Transverse colon (tissue), 4 donors: ENCODE results near the gene MIS18A. TPM values are rescaled to one million over a fixed set of nuclear protein-coding genes. Genes with fewer than 3 reads are reported as not detected.

Experiments used
- DNase-seq: peaks from one replicate; pipeline ENCODE4 v3.0.0-alpha.2; 2019
- H3K27ac ChIP-seq, 4 donors: fragments of 200-600 bp; sonication (generic); 2 replicates each; pipeline ENCODE4 v1.5.1; 2016 to 2018; ENCODE audit warnings: inconsistent platforms in 4 of 4
- H3K27me3 ChIP-seq: fragments of 200-600 bp; sonication (generic); 2 replicates; pipeline ENCODE4 v1.5.1; 2017; ENCODE audit warnings: inconsistent platforms
- H3K36me3 ChIP-seq, 4 donors: fragments of 200-600 bp; sonication (generic); 2 replicates each; pipeline ENCODE4 v1.5.1; 2017 to 2019; ENCODE audit warnings: inconsistent platforms in 4 of 4
- H3K4me1 ChIP-seq, 4 donors: fragments of 200-600 bp; sonication (generic); 2 replicates each; pipeline ENCODE4 v1.5.1; 2017 to 2020; ENCODE audit warnings: inconsistent platforms in 4 of 4
- H3K4me3 ChIP-seq, 4 donors: fragments of 200-600 bp; sonication (generic); 1 replicate in 1 of 4; 2 replicates in 3 of 4; pipeline versions ENCODE4 v1.5.1 to v1.6.1; 2017 to 2019; ENCODE audit warnings: inconsistent platforms in 4 of 4
- H3K9me3 ChIP-seq, 2 donors: fragments of 200-600 bp; sonication (generic); 2 replicates each; pipeline ENCODE4 v1.5.1; 2017 to 2019; ENCODE audit warnings: inconsistent platforms in 2 of 2
- CTCF ChIP-seq, 5 experiments: fragments of 200-600 bp in 3 of 5; fragments of 450-650 bp in 2 of 5; sonication (generic) in 3 of 5; IDR thresholded peaks; 1 replicate in 2 of 5; 2 replicates in 3 of 5; pipeline ENCODE4 v1.5.1; 2016 to 2017; ENCODE audit warnings: antibody characterized with exemption in 5 of 5, inconsistent platforms in 3 of 5, mild to moderate bottlenecking in 2 of 5, moderate library complexity in 1 of 5
- EP300 ChIP-seq: sonication (generic); formaldehyde crosslinking; IDR thresholded peaks from one replicate; pipeline ENCODE4 v1.6.1; 2017; ENCODE audit warnings: antibody characterized with exemption, low read depth
- POLR2A ChIP-seq: fragments of 450-650 bp; IDR thresholded peaks from one replicate; pipeline ENCODE4 v1.6.1; 2016; ENCODE audit warnings: antibody characterized with exemption, mild to moderate bottlenecking, moderate library complexity
- POLR2AphosphoS5 ChIP-seq, 3 donors: sonication (generic); formaldehyde crosslinking; IDR thresholded peaks; one replicate each; pipeline ENCODE4 v1.6.1; 2016; ENCODE audit warnings: antibody characterized with exemption in 3 of 3
- WGBS, 2 donors: methylation state at CpG; one replicate each; pipeline ENCODE4 v1.1.5; 2018; ENCODE audit warnings: low coverage in 1 of 2; 5-methylcytosine and 5-hydroxymethylcytosine counted together
- in situ Hi-C, 4 donors: fragments of 200-750 bp; cut with MboI; loops; one replicate each; pipeline versions ENCODE4 v1.15.0 to v1.15.1; 2017; ENCODE audit warnings: low sequenced_read_pairs in 3 of 4, low pct_ligation_motif_present in 1 of 4, low pct_unique_long_range_greater_than_20kb in 1 of 4
- intact Hi-C: fragments of 100-400 bp; cut with DNase I; formaldehyde crosslinking; loops from one replicate; pipeline ENCODE4 v1.15.1; 2023; ENCODE audit warnings: low total_unique reads
- total RNA-seq, 4 donors: library from RNA; depleted of rRNA; stranded (reverse); fragments of >200 nt; gene quantifications; one replicate each; pipeline ENCODE4 v1.1.0, GENCODE V29; 2016

Gene MIS18A
- total RNA-seq, 4 donors from 2014 or later: 3.7 to 4.8 (median 4.1) TPM; not detected in 1

DNA sequence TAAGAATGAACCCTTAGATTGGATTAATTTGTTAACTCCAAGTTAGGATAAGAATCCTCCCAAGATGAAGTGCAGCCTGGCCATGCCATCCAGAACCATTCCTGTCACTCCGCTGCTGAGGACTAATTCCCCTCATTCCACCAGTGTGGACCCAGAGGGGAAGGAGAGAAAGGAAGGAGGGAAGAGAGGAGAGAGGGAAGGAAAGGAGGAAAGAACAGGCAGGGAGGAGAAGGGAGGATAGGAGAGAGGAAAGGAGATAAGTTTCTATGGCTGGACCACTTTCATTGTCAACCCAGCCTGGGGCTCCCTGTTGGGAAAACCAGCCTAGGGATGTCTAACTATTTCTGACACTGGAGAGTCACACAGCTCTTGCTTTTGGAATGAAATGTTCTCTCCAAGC, 24.5 kb upstream of the MIS18A start:
- no peaks in the 10 kb centered on the region for H3K36me3 ChIP-seq
- TF ChIP-seq POLR2A (no peak), POLR2AphosphoS5 (IDR thresholded peaks at IDR 0.05) (no peak), EP300 (no peak), CTCF (IDR thresholded peaks at IDR 0.05) (no peak)
- in situ Hi-C loops: no loop called here
- H3K27me3 ChIP-seq: no peaks in the 10 kb centered on the region
- no peaks in the 10 kb centered on the region for H3K9me3 ChIP-seq
- DNase-seq: no peak
- no peaks in the 10 kb centered on the region for H3K4me1 ChIP-seq
- intact Hi-C loops: no loop called here
- 86 to 100% methylated on average over 1 of the region's 1 CpG for WGBS, 2 donors
- no peak overlapping the region for H3K4me3 ChIP-seq
- H3K27ac ChIP-seq: no peak overlapping the region

DNA sequence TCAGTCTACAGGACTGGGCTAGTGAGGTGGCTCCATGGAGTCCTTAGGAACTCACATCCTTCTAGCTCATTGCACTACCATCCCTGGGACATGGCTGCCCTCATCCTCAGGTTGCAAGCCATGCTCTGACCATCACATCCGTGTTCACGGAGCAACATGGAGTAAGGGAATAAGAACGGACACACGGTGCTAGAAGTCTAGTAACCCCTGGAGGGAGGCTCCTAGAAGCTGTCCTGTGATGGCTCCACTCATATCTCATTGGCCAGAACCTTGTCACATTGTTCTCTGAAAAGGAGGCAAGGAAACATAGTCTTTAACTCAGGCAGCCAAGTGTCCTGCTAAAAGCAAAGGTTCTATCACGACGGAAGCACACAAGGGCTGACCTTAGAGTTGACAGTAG, 23.7 kb upstream of the MIS18A start:
- TF ChIP-seq EP300 (no peak), POLR2AphosphoS5 (IDR thresholded peaks at IDR 0.05) (no peak), POLR2A (no peak), CTCF (IDR thresholded peaks at IDR 0.05) (no peak)
- no peaks in the 10 kb centered on the region for H3K27me3 ChIP-seq
- no peak overlapping the region for H3K4me3 ChIP-seq
- H3K36me3 ChIP-seq: no peaks in the 10 kb centered on the region
- 94 to 99% methylated on average over 2 to 6 of the region's 6 CpGs for WGBS, 2 donors
- intact Hi-C loops (no loop called here), in situ Hi-C loops (no loop called here)
- no peak for DNase-seq
- no peak overlapping the region for H3K27ac ChIP-seq
- no peaks in the 10 kb centered on the region for H3K4me1 ChIP-seq
- no peaks in the 10 kb centered on the region for H3K9me3 ChIP-seq

- 85% methylated on average over 2 of the region's 2 CpGs for WGBS, 2 donors
- intact Hi-C loops (no loop called here), in situ Hi-C loops (no loop called here)
- TF ChIP-seq EP300 (no peak), CTCF (IDR thresholded peaks at IDR 0.05) (no peak), POLR2A (no peak), POLR2AphosphoS5 (IDR thresholded peaks at IDR 0.05) (no peak)
- no peak for DNase-seq
- Histone ChIP-seq H3K27me3 (no peaks in the 10 kb centered on the region), H3K27ac (no peak overlapping the region), H3K9me3 (no peaks in the 10 kb centered on the region), H3K4me3 (no peak overlapping the region), H3K36me3 (no peaks in the 10 kb centered on the region), H3K4me1 (no peaks in the 10 kb centered on the region)
Measured at GRCh38 chr21:32301596-32301995, 22.7 kb upstream of the MIS18A start.

GRCh38 chr21:32300117-32300681, 21.4 kb upstream of the MIS18A start:
- Histone ChIP-seq H3K27ac (no peak overlapping the region), H3K9me3 (no peaks in the 10 kb centered on the region), H3K4me1 (no peaks in the 10 kb centered on the region), H3K27me3 (no peaks in the 10 kb centered on the region), H3K36me3 (no peaks in the 10 kb centered on the region), H3K4me3 (no peak overlapping the region)
- in situ Hi-C loops (no loop called here), intact Hi-C loops (no loop called here)
- TF ChIP-seq CTCF (IDR thresholded peaks at IDR 0.05) (no peak), EP300 (no peak), POLR2A (no peak), POLR2AphosphoS5 (IDR thresholded peaks at IDR 0.05) (no peak)
- DNase-seq: no peak
- 88 to 97% methylated on average over 33 to 41 of the region's 41 CpGs for WGBS, 2 donors
